Measurements from ENCODE around the gene RSRP1. TPM values are rescaled to one million over a fixed set of nuclear protein-coding genes. Genes with fewer than 3 reads are reported as not detected.

Gene RSRP1
- total RNA-seq, 2 donors from 2014 or later, result 193 to 208 TPM

DNA sequence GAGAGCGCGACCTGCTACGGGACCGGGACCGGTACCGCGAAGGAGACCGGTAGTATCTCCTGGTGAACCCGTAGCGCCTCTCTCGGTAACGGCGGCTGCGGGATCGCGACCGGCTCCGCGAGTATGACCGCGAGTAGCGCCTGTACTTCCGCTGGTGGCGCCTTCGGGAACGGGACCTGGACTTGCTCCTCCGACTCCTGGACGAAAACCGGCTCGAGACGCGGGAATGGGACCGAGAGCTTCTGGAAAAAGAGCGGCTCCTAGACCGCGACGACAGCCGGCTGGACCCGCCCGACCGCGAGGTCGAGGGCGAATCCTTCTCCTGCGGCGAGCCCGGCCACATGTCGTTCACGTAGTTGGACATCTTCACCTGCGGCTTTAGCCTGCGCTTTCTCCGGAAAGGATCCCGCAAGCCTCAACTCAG is 642 bp downstream of the RSRP1 start:
- no peaks in the 10 kb centered on the region for H3K9me3 ChIP-seq
- peaks cover 20 to 35% of the 10 kb centered on the region in 2 donors for H3K4me1 ChIP-seq (ENCODE audit: control insufficient read depth in 1 of 2, low read depth in 2 of 2)
- peaks cover 31% of the 10 kb centered on the region for H3K36me3 ChIP-seq
- H3K4me3 ChIP-seq, result peak overlapping the region; percentile 98
- ATAC-seq (ENCODE audit: insufficient number of reproducible peaks, low FRiP score, low read depth) (no peak), DNase-seq (ENCODE audit: low spot score) (no peak)
- TF ChIP-seq, protein P1, sequence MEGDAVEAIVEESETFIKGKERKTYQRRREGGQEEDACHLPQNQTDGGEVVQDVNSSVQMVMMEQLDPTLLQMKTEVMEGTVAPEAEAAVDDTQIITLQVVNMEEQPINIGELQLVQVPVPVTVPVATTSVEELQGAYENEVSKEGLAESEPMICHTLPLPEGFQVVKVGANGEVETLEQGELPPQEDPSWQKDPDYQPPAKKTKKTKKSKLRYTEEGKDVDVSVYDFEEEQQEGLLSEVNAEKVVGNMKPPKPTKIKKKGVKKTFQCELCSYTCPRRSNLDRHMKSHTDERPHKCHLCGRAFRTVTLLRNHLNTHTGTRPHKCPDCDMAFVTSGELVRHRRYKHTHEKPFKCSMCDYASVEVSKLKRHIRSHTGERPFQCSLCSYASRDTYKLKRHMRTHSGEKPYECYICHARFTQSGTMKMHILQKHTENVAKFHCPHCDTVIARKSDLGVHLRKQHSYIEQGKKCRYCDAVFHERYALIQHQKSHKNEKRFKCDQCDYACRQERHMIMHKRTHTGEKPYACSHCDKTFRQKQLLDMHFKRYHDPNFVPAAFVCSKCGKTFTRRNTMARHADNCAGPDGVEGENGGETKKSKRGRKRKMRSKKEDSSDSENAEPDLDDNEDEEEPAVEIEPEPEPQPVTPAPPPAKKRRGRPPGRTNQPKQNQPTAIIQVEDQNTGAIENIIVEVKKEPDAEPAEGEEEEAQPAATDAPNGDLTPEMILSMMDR (IDR thresholded peaks at IDR 0.05), result no peak
- H3K27me3 ChIP-seq (replicated peaks; ENCODE audit: insufficient read depth), result no peaks in the 10 kb centered on the region
- peak overlapping the region; percentile 100 for H3K27ac ChIP-seq

DNA sequence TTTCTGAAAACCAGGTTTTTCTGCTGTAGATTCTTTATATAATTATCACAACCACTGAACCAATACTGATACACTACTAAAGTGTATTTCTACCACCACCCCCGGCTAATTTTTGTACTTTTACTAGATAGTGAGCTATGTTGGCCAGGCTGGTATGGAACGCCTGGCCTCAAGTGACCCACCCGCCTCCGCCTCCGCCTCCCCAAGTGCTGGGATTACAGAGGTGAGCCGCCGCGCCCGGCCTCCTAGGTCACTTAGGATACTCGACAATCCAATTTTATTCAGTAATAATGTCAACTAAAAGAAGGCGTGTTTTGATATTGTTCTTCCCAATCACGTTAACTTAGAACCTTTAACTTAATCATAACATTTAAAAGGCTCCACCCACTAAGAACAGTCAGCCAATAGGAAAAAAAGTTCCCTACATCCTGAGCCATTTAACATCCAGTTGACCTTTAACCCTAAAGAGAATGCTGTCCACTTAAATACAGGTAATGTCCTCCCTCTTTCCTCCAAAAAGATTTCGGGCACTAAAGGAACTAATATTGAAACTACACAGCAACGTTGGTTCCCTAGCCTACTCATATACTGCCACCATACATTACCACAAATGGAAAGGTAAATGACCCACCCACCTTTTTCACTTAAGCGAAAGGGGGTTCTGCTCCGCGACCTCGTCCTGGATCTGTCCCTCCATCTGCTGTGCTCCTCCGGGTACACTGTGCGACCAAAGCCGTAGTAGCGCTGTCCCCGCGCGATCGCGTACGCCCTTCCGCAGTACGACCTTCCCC is 1.2 kb downstream of the RSRP1 start:
- H3K36me3 ChIP-seq, result peaks cover 36% of the 10 kb centered on the region
- TF ChIP-seq, protein P1 (IDR thresholded peaks at IDR 0.05), result no peak
- peaks cover 20 to 40% of the 10 kb centered on the region in 2 donors for H3K4me1 ChIP-seq (ENCODE audit: control insufficient read depth in 1 of 2, low read depth in 2 of 2)
- H3K27me3 ChIP-seq (replicated peaks; ENCODE audit: insufficient read depth), result no peaks in the 10 kb centered on the region
- no peak for DNase-seq (ENCODE audit: low spot score)
- peak overlapping the region; percentile 100 for H3K27ac ChIP-seq
- peak overlapping the region; percentile 98 for H3K4me3 ChIP-seq
- ATAC-seq (ENCODE audit: insufficient number of reproducible peaks, low FRiP score, low read depth), result no peak
- no peaks in the 10 kb centered on the region for H3K9me3 ChIP-seq

DNA sequence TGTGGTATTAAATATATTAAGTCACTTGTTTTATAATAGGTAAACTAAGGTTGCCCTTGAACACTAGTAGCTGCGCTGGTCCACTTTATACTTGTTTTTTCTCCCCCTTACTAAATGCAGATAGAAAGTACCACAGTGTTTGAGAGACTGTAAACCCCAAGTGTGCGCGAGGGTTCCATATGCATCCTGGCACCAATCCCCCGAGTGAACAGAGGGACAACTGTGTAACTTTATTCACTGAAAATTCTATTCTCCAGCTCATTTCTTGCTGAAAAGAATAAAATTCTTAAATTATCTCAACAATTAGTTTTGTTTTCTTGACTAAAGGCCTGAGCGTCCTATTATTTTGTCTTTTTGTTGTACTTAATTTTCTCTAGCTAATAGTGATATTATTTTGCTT is 1.9 kb downstream of the RSRP1 start:
- Histone ChIP-seq H3K36me3 (peaks cover 36% of the 10 kb centered on the region), H3K27me3 (replicated peaks; ENCODE audit: insufficient read depth) (no peaks in the 10 kb centered on the region), H3K9me3 (no peaks in the 10 kb centered on the region), H3K4me1 (ENCODE audit: control insufficient read depth in 1 of 2, low read depth in 2 of 2) (peaks cover 23 to 46% of the 10 kb centered on the region in 2 donors), H3K27ac (peak overlapping the region in 1 of 2 donors; percentile 100), H3K4me3 (peak overlapping the region; percentile 98)
- ATAC-seq (ENCODE audit: insufficient number of reproducible peaks, low FRiP score, low read depth) (no peak), DNase-seq (ENCODE audit: low spot score) (no peak)
- TF ChIP-seq, protein P1 (IDR thresholded peaks at IDR 0.05), result no peak

DNA sequence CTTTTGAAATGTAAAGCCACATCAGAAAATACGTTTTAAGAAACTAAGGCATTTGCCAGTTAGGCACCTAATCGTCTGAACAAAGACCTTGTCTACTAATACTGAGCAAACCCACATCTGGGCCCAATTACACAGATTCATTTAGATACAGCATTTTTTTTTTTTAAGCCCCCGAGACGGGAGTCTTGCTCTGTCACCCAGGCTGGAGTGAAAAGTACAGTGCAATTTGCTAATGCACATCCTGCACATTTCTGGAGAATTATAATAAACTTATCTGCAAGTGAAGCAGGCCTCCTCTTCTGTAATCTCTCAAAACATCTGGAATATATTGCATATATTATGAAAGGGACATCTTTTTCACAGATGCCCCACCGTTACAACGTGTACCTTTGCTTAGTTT is 3.3 kb downstream of the RSRP1 start:
- H3K9me3 ChIP-seq, result no peaks in the 10 kb centered on the region
- ATAC-seq (ENCODE audit: insufficient number of reproducible peaks, low FRiP score, low read depth) (no peak), DNase-seq (ENCODE audit: low spot score) (no peak)
- no peaks in the 10 kb centered on the region for H3K27me3 ChIP-seq (replicated peaks; ENCODE audit: insufficient read depth)
- TF ChIP-seq, protein P1 (IDR thresholded peaks at IDR 0.05), result no peak
- H3K4me3 ChIP-seq, result no peak overlapping the region
- peaks cover 26 to 55% of the 10 kb centered on the region in 2 donors for H3K4me1 ChIP-seq (ENCODE audit: control insufficient read depth in 1 of 2, low read depth in 2 of 2)
- no peak overlapping the region for H3K27ac ChIP-seq
- H3K36me3 ChIP-seq, result peaks cover 36% of the 10 kb centered on the region

DNA sequence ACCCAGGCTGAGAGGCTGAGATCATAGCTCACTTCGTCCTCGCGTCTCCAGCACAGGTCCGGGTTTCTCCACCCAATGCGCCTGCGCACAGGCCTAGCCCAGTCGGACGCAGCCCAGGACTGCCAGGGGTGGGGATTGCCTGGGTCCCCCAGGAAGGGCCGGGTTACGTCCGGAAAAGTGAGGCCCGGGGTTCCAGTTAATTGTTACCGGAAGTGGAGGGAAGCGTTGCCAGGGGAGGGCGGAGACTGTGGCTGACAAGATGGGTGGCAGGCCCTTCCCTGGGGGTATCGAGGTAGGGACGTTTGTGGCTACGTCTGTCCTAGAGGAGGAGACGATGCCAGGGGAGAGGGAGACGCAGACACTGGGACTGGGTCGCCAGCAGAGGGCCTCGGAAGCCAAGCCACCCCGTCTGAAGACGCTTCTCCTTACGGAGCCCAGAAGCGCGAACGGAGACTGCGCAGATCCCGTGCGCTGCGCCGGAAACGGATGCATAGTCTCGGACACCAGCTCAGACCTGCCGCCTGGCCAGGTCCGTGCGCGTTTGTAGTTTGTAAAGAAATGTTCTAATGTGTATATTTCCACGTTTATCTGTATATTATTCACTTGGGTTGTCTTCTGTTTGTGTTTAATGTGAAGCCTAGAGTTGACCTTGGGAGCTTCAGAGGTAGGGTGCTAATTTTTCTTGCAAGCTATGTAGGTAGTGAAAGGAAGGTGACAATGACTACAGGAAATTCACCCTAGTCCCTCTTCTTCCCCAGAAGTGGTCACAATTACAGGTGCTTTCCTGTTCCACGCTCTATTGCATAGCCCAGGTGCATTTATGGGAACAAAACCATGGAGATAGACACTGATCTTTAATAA is 7.3 kb downstream of the RSRP1 start:
- Histone ChIP-seq H3K36me3 (peaks cover 34% of the 10 kb centered on the region), H3K4me1 (ENCODE audit: control insufficient read depth in 1 of 2, low read depth in 2 of 2) (peaks cover 16 to 43% of the 10 kb centered on the region in 2 donors), H3K4me3 (peak overlapping the region; percentile 68), H3K9me3 (no peaks in the 10 kb centered on the region), H3K27ac (peak overlapping the region; percentile 86 to 88), H3K27me3 (replicated peaks; ENCODE audit: insufficient read depth) (no peaks in the 10 kb centered on the region)
- DNase-seq (ENCODE audit: low spot score) (peak; percentile 89), ATAC-seq (ENCODE audit: insufficient number of reproducible peaks, low FRiP score, low read depth) (peak; percentile 84)
- TF ChIP-seq, protein P1 (IDR thresholded peaks at IDR 0.05), result peak; percentile 64

All from thoracic aorta (tissue), 2 donors.